Measurements from ENCODE around the gene RTBDN. TPM values are rescaled to one million over a fixed set of nuclear protein-coding genes. Genes with fewer than 3 reads are reported as not detected.

Gene RTBDN
- polyA plus RNA-seq, 6 donors from 2014 or later = not detected

DNA sequence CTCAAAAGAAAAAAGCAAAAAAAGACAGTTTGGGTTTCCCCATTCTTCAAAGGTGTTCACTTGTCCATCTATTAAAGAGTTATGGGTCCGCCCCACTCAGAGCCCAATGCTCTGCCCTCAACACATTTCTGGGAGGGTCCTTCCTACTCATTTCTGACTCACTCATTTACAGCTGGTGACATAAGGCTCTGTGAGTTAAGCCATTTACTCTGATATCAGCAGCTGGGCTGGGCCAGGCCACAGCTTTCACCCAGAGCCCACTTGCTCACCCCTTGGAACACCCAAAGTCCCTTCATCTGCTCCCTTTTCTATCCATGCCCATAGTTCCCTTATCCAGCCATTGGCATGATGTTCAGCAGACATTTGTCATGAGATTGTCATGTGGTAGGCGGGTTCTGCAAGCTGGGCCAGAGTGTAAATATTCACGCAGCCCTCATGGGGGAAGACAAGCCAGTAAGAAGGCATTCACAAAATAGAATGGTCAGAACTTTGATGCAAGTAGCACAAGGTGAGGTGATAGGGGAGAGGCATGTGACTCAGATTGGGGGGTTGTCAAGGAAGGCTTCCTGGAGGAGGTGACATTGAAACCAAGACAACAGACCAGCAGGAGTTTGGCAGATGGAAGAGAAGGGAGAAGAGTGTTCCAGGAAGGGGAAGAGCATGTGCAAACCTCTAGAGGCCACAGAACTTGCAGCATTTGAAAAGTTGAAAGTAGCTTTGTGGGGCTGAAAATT is 9.8 kb upstream of the RTBDN start:
- ATAC-seq (ENCODE audit: low read depth in 2 of 2) (no peak), DNase-seq (no peak)
- H3K4me3 Mint-ChIP-seq = peak overlapping the region in 1 of 8 donors; percentile 7
- peak overlapping the region in 1 of 6 donors; percentile 69 for H3K27ac Mint-ChIP-seq
- H3K27me3 Mint-ChIP-seq = peaks cover 51 to 87% (median 65%) of the 10 kb centered on the region in 3 donors
- peaks cover 0 to 8% (median 2%) of the 10 kb centered on the region in 7 donors for H3K9me3 Mint-ChIP-seq
- peaks cover 19 to 36% (median 29%) of the 10 kb centered on the region in 3 donors for H3K4me1 Mint-ChIP-seq
- peaks cover 0 to 18% of the 10 kb centered on the region in 2 donors for H3K36me3 Mint-ChIP-seq

DNA sequence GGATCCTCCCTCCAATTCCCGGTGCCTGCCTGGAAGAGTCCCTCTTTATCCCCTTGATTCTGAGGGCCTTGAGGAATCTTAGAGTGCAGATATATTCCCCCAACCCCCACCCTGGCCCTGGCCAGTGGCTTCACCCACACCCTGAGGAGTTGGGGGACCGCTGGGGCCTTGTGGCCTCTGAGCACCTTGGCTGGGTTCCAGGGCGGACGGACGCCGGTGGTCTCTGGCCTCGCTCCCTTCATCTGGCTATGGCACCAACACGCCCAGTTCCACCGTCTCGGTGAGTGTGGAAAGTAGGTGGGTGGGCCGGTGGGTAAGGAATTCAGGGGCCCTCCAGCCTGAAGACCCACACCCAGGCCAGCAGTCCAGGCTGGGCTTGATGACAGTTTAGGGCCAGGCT is 8.9 kb upstream of the RTBDN start:
- DNase-seq (no peak), ATAC-seq (ENCODE audit: low read depth in 2 of 2) (no peak)
- Mint-ChIP-seq H3K9me3 (peaks cover 0 to 8% (median 2%) of the 10 kb centered on the region in 7 donors), H3K36me3 (peaks cover 0 to 18% of the 10 kb centered on the region in 2 donors), H3K4me3 (peak overlapping the region in 1 of 8 donors; percentile 40), H3K27ac (no peak overlapping the region), H3K27me3 (peaks cover 54 to 90% (median 70%) of the 10 kb centered on the region in 3 donors), H3K4me1 (peaks cover 25 to 45% (median 33%) of the 10 kb centered on the region in 3 donors)

DNA sequence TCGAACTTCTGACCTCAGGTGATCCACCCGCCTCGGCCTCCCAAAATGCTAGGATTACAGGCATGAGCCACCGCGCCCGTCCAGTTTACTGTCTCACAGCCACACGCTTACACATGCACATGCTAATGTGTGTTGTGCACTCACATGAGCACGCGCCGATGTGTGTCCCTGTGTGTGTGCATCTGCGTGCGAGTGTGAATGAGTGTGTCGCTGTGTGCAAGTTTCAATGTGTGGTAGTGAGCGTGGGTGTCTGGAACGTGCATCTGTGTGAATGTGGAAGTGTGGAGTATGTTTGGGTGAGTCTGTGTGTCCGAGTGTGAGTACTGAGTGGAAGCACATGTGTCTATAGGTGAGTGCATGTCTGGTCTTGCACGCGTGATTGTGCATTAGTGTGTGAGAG is 8.1 kb upstream of the RTBDN start:
- H3K4me1 Mint-ChIP-seq = peaks cover 26 to 41% (median 38%) of the 10 kb centered on the region in 3 donors
- DNase-seq (no peak), ATAC-seq (ENCODE audit: low read depth in 2 of 2) (no peak)
- H3K27me3 Mint-ChIP-seq = peaks cover 60 to 92% (median 75%) of the 10 kb centered on the region in 3 donors
- no peak overlapping the region for H3K4me3 Mint-ChIP-seq
- peaks cover 0 to 18% of the 10 kb centered on the region in 2 donors for H3K36me3 Mint-ChIP-seq
- H3K9me3 Mint-ChIP-seq = peaks cover 0 to 8% (median 2%) of the 10 kb centered on the region in 7 donors
- no peak overlapping the region for H3K27ac Mint-ChIP-seq

DNA sequence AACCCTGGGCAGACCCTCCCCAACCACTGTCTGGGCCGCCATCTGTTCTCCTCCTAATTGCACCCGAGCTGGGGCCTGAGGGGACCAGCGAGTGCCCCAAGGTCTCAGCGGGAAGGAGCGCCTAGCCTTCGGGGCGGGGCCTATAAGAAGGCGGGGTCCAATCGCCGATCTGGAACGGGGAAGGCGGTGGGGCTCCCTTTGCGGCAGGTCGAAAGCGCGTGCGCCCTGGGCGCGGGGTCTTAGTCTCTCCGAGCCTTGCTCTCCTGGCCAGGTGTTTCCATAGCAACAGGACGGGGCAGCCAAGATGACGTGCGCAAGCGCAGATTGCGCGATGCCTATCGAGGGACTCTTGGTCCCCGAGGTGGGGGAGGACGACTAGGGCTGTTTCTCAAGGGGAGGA is 6.7 kb upstream of the RTBDN start:
- Mint-ChIP-seq H3K9me3 (peaks cover 0 to 8% (median 2%) of the 10 kb centered on the region in 7 donors), H3K4me1 (peaks cover 26 to 43% (median 38%) of the 10 kb centered on the region in 3 donors), H3K36me3 (peaks cover 0 to 18% of the 10 kb centered on the region in 2 donors), H3K27ac (peak overlapping the region in 2 of 6 donors; percentile 16 to 68), H3K4me3 (peak overlapping the region; percentile 6 to 69 (median 34)), H3K27me3 (peaks cover 74 to 93% (median 83%) of the 10 kb centered on the region in 3 donors)
- ATAC-seq (ENCODE audit: low read depth in 2 of 2) (peak in 1 of 2 donors; percentile 17), DNase-seq (no peak)

DNA sequence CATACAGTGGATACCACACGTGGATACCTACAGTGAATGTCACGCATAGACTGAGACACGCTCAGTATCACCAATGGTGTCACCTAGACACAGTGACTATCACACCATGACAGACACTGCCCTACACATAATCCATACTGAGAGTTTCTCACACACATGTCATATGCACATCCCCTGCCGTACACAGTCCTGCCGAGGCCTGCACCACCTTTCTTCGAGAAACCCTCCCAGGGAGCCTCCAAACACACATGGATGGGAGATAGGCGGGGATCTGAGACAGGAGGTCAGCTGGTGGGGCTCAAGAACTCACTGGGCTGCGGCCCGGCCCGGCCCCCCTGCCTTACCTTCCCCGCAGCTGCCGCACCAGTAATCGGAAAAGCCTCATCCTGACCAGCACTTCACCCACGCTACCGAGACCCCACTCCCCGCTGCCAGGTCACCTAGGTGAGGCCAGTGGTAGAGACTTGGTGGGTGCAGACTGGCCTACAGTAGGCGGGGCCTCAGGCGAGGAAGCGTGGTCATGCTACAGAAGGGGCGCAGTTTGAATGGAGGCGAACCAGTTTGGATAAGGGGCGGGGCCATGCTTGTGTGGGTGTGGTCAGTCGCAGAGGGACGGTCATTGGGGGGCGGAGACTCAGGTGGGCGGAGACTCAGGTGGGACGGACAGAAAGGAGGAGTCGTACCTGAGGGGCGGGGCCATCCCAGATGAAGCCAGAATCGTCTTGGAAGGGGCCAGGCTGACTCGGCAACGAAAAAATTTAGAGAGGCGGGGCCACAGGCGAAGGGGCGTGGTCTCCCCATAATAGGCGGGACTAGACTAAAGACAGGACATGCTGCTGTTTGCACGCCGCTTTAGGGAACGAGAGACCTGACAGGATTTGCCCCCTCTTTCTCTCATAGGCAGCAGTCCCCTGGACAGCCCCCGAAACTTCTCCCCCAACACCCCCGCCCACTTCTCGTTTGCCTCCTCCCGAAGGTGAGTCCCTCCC is 6.0 kb upstream of the RTBDN start:
- Mint-ChIP-seq H3K27ac (peak overlapping the region in 1 of 6 donors; percentile 40), H3K27me3 (peaks cover 74 to 96% (median 81%) of the 10 kb centered on the region in 3 donors), H3K9me3 (peaks cover 0 to 8% (median 2%) of the 10 kb centered on the region in 7 donors), H3K4me1 (peaks cover 26 to 48% (median 39%) of the 10 kb centered on the region in 3 donors), H3K36me3 (peaks cover 0 to 18% of the 10 kb centered on the region in 2 donors), H3K4me3 (peak overlapping the region in 4 of 8 donors; percentile 16 to 69 (median 34))
- DNase-seq = no peak
- ATAC-seq (ENCODE audit: low read depth in 2 of 2) = peak; percentile 13

DNA sequence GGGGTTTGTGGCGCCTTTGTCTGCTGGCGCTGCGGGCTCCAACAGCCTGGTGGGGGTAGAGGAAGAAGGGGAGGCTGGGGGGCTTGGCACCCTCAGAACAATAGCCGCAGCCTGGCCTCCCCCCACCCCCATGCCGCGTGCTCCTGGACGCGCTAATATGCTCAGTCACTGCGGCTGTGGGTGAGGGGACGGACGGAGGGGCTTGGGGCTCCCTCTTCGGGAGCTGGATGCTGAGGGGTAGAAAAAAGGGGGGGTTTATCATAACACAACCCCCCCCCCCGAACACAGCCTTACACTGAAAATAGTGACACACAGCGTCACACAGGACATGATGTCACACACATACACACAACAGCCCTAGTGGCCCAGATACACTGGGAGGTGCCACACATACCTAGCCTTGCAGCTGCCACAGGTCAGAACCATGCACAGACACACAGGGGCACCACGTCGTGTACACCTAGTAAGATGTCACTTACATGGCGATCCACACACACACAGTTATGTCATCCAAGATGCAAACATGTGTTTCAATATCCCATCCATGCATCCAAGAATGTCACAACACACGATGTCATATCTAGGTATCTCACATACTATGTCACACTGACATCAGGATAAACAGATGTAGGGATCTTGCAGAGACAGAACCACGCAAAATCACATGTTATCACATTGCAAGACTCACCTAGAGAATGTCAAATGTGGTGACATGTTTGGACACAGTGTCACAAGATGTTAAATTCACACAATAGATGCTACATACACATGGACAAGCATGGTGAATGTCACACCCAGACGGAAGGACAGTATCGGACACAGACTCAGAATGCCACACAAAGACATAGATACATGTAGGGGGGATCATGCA is 4.7 kb upstream of the RTBDN start:
- DNase-seq (no peak), ATAC-seq (ENCODE audit: low read depth in 2 of 2) (peak in 1 of 2 donors; percentile 31)

DNA sequence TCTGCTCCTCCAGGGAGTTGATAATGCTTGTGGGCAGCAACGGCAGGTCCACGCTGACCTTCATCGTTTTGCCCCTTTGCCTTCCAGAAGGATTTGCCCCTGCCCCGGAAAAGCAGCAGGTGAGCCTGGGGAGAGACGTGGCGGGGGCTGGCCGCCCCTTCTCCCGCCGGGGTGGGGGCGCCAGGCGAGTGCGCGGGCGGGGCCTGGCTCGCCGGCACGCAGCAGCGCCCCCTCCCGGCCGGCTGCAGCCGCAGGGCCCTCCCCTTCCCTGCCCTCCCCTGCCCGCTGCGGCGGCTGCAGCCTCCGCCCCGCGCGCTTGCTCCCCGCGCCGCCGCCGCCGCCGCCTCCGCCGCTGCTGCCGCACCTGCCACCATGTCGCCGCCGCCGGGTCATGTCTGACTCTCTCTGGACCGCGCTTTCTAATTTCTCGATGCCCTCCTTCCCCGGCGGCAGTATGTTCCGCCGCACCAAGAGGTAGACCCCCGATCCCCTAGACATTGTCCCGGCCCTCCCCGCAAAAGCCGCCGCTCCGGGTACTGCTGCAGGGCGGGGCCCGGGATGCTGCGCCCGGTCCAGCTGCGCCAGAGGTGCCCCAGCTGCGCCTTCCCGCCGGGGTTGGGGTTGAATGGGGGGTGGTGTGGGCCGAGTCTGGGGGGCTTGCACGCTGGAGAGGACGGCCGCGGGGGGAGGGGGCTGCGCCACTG is 4.0 kb upstream of the RTBDN start, which contains the start of gene MAST1:
Gene MAST1 (plus strand): TSS at position 334 of the 704 bp plus-strand sequence. CDS start 58 bp downstream, at position 392.
- H3K4me1 Mint-ChIP-seq = peaks cover 31 to 61% (median 45%) of the 10 kb centered on the region in 3 donors
- ATAC-seq (ENCODE audit: low read depth in 2 of 2) (peak; percentile 74 to 76), DNase-seq (peak; percentile 42)
- H3K4me3 Mint-ChIP-seq = peak within 1 kb of the TSS; percentile 58 to 89 (median 74)
- H3K27me3 Mint-ChIP-seq = peaks cover 65 to 93% (median 72%) of the 10 kb centered on the region in 3 donors
- peaks cover 0 to 8% (median 3%) of the 10 kb centered on the region in 7 donors for H3K9me3 Mint-ChIP-seq
- peak within 1 kb of the TSS in 3 of 6 donors; percentile 5 to 81 (median 58) for H3K27ac Mint-ChIP-seq
- peaks cover 0 to 22% of the 10 kb centered on the region in 2 donors for H3K36me3 Mint-ChIP-seq

More for the DNA sequence above, 4.7 kb upstream of the RTBDN start:
- peak overlapping the region; percentile 58 to 89 (median 74) for H3K4me3 Mint-ChIP-seq
- H3K4me1 Mint-ChIP-seq = peaks cover 30 to 58% (median 44%) of the 10 kb centered on the region in 3 donors
- peaks cover 0 to 22% of the 10 kb centered on the region in 2 donors for H3K36me3 Mint-ChIP-seq
- peaks cover 71 to 98% (median 80%) of the 10 kb centered on the region in 3 donors for H3K27me3 Mint-ChIP-seq
- H3K9me3 Mint-ChIP-seq = peaks cover 0 to 8% (median 3%) of the 10 kb centered on the region in 7 donors
- peak overlapping the region in 1 of 6 donors; percentile 58 for H3K27ac Mint-ChIP-seq

DNA sequence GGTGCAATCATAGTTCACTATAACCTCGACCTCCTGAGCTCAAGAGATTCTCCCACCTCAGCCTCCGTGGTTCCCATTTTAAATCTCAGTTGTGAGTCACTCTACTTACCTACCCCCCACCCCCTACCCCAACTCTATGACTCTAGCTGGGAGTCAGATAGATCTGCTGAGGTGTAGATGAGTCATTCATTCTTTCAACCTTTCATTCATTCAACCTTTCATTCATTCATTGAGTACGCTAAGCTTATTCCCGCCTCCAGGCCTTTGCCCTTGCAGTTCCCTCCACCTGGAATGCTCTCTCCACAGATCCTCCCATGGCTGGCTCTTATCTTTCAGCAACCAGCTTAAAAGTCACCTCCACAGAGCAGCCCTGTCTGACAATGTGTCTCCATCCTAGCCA is 2.8 kb upstream of the RTBDN start:
- Mint-ChIP-seq H3K27me3 (peaks cover 67 to 93% (median 69%) of the 10 kb centered on the region in 3 donors), H3K4me3 (peak overlapping the region in 4 of 8 donors; percentile 25 to 81 (median 58)), H3K9me3 (peaks cover 0 to 11% (median 5%) of the 10 kb centered on the region in 7 donors), H3K36me3 (peaks cover 0 to 28% of the 10 kb centered on the region in 2 donors), H3K27ac (peak overlapping the region in 1 of 6 donors; percentile 5), H3K4me1 (peaks cover 39 to 72% (median 55%) of the 10 kb centered on the region in 3 donors)
- ATAC-seq (ENCODE audit: low read depth in 2 of 2) (no peak), DNase-seq (no peak)

DNA sequence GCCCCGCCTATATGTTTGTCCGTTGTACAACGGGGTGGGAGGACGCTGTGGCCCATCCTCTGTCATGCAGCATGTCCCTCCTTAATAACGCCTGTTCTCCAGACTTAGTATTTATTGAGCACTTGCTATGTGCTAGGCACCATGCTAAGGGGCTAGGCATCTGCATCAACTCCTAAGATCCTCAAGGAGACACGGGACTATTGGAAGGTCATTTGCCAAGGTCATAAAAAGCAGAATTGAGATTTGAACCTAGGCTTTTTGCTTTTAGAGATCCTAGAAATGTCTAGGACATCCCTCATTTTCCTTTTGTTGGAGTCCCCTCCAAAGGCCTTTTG is 2.1 kb upstream of the RTBDN start:
- no peak for ATAC-seq (ENCODE audit: low read depth in 2 of 2)
- Mint-ChIP-seq H3K27me3 (peaks cover 67 to 93% (median 69%) of the 10 kb centered on the region in 3 donors), H3K27ac (peak overlapping the region in 1 of 6 donors; percentile 82), H3K36me3 (peaks cover 0 to 30% of the 10 kb centered on the region in 2 donors), H3K9me3 (peaks cover 0 to 16% (median 7%) of the 10 kb centered on the region in 7 donors), H3K4me1 (peaks cover 39 to 74% (median 58%) of the 10 kb centered on the region in 3 donors), H3K4me3 (peak overlapping the region in 2 of 8 donors; percentile 61 to 67)
- no peak for DNase-seq

DNA sequence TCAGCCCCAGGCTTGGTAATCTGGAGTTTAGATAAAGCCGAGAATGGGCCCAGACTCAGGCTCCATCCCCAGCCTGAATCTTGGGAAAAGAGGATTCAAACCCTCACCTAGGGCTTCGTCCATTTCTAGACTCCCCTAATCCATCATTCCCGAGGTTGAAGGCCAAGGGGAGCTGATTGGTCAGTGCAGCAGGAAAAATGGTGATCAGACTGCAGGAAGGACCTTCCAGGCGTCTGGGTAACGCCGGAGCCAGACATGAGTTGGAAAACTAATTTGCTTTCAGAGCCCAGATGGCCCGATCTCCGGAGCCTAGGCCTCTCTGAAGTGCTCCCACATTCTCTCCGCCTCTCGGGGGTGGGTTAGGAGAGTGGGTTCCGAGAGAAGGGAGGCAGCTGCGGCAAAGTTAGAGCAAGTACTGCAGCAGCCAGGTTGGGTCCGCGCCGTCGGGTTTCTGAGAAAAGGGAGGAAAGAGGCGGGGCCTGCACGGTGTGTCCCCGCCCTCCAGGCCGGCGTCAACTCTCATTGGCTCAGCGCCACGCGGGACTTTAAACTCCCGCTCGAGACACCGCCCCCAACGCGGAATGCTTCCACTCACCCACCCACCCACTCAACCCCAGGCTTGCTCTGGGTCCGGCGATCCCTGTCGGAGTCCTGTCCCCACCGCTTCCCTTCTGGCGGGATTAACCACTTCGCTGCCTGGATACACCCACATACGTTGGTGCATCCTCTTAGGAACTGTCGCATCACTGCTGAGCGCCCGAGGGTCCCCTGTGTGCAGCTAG is 788 bp upstream of the RTBDN start:
- peaks cover 67 to 93% (median 69%) of the 10 kb centered on the region in 3 donors for H3K27me3 Mint-ChIP-seq
- peak overlapping the region in 6 of 8 donors; percentile 47 to 74 (median 68) for H3K4me3 Mint-ChIP-seq
- H3K27ac Mint-ChIP-seq = peak overlapping the region in 3 of 6 donors; percentile 52 to 73 (median 63)
- peaks cover 1 to 17% (median 6%) of the 10 kb centered on the region in 7 donors for H3K9me3 Mint-ChIP-seq
- H3K36me3 Mint-ChIP-seq = peaks cover 0 to 20% of the 10 kb centered on the region in 2 donors
- DNase-seq (no peak), ATAC-seq (ENCODE audit: low read depth in 2 of 2) (peak in 1 of 2 donors; percentile 11)
- H3K4me1 Mint-ChIP-seq = peaks cover 29 to 61% (median 46%) of the 10 kb centered on the region in 3 donors
